ENCODE results near the gene TLL1. TPM values are rescaled to one million over a fixed set of nuclear protein-coding genes. Genes with fewer than 3 reads are reported as not detected.

TLL1 gene
- polyA plus RNA-seq, 4 donors: 2.0 to 2.4 (median 2.1) TPM

- no peak for DNase-seq (ENCODE audit: low read depth in 4 of 4, low spot score in 2 of 4)
Observed at GRCh38 chr4:166134285-166134684, 261.2 kb downstream of the TLL1 start.

GRCh38 chr4:166140951-166141350, 267.9 kb downstream of the TLL1 start:
- DNase-seq (ENCODE audit: low read depth in 4 of 4, low spot score in 2 of 4): no peak

- no peak for DNase-seq (ENCODE audit: low read depth in 4 of 4, low spot score in 2 of 4)
Observed at GRCh38 chr4:166143227-166143626, 270.2 kb downstream of the TLL1 start.

GRCh38 chr4:166144607-166145006, 271.6 kb downstream of the TLL1 start:
- no peak for DNase-seq (ENCODE audit: low read depth in 4 of 4, low spot score in 2 of 4)

GRCh38 chr4:166146806-166147540, 273.9 kb downstream of the TLL1 start:
- no peak for DNase-seq (ENCODE audit: low read depth in 4 of 4, low spot score in 2 of 4)
